HS-27A (cell line): Measurements from ENCODE around the gene EPO.

Experiments
- DNase-seq: peaks from one replicate; pipeline ENCODE4 v3.0.0-alpha.2; 2012; ENCODE audit warnings: low read depth, missing footprints

Gene EPO

GRCh38 chr7:100720279-100720670, at the start of gene EPO:
Gene EPO (plus strand): TSS chr7:100720468. CDS start chr7:100720981, 513 bp downstream.
- no peak for DNase-seq

- no peak for DNase-seq
Observed at GRCh38 chr7:100671353-100672327, 48.6 kb upstream of the EPO start.

- DNase-seq = peak; percentile 94
Observed at GRCh38 chr7:100673302-100673941, 46.8 kb upstream of the EPO start, which contains the start of gene GNB2. Gene GNB2 (plus strand): TSS chr7:100673740. CDS start chr7:100676266, 2,526 bp downstream.

GRCh38 chr7:100673942-100674410, 46.3 kb upstream of the EPO start:
- DNase-seq = no peak

GRCh38 chr7:100674411-100675104, 45.7 kb upstream of the EPO start:
- no peak for DNase-seq

GRCh38 chr7:100675105-100675451, 45.2 kb upstream of the EPO start:
- DNase-seq = no peak

- no peak for DNase-seq
Observed at GRCh38 chr7:100675581-100676350, 44.5 kb upstream of the EPO start.

- no peak for DNase-seq
Observed at GRCh38 chr7:100676501-100677306, 43.6 kb upstream of the EPO start.

GRCh38 chr7:100677308-100678267, 42.7 kb upstream of the EPO start:
- DNase-seq = no peak

GRCh38 chr7:100678291-100678984, 41.8 kb upstream of the EPO start:
- DNase-seq = no peak

- DNase-seq = no peak
Observed at GRCh38 chr7:100679129-100679926, 40.9 kb upstream of the EPO start.

- no peak for DNase-seq
Observed at GRCh38 chr7:100679927-100680575, 40.2 kb upstream of the EPO start.

GRCh38 chr7:100680576-100681271, 39.5 kb upstream of the EPO start:
- DNase-seq = no peak

GRCh38 chr7:100681491-100682227, 38.6 kb upstream of the EPO start:
- DNase-seq = no peak

GRCh38 chr7:100682228-100682741, 38.0 kb upstream of the EPO start:
- no peak for DNase-seq
